Heart left ventricle (tissue), 13 donors: Measurements from ENCODE around the gene NCSTN.

Source experiments
- CTCF ChIP-seq, 12 donors: fragments of 200-600 bp; sonication (generic) in 4 of 12; IDR thresholded peaks; one replicate each; pipeline versions ENCODE4 v1.5.0 to v1.8.0; 2018 to 2022; ENCODE audit warnings: antibody characterized with exemption in 12 of 12, mild to moderate bottlenecking in 5 of 12
- POLR2A ChIP-seq, 2 donors: fragments of 450-650 bp; IDR thresholded peaks; one replicate each; pipeline ENCODE4 v1.6.1; 2017; ENCODE audit warnings: antibody characterized with exemption in 2 of 2, mild to moderate bottlenecking in 2 of 2, moderate library complexity in 2 of 2
- donor health status: ischemic (EF 13 %, LVEDD 7.1; RV severe dilation, severe dysfunction).
- donor health status: DM: no; HTN: yes; CAD: no.
- donor health status: DM: no; HTN: no; CAD: no.
- donor health status: ischemic (EF 25% LVEDD 6.9; RV normal size, moderate dysfunction).
- donor health status: ischemic (EF 25% LVEDD 5.7; RV mildly dilated, moderate dysfunction).
- donor health status: ischemic (EF 35%, LVEDD 5.7; RV mildly dilated, moderate dysfunction).
- donor health status: nonischemic (EF 11% LVEDD 7.7; RV severe dilation, severe dysfunction).
- donor health status: DM: yes; HTN: yes; CAD: no.
- donor health status: PGD.
- donor health status: ischemic (EF 29% LVEDD 5.4; RV normal size, mild dysfunction).
- donor health status: nonischemic (EF 23%, LVEDD 6.1; RV moderate dilation, normal function).

GRCh38 chr1:160360227-160360695 is 17.1 kb downstream of the NCSTN start:
- no peak for TF ChIP-seq CTCF (IDR thresholded peaks at IDR 0.05)
- TF ChIP-seq POLR2A (IDR thresholded peaks at IDR 0.05): no peak
